ENCODE data around the gene ADCYAP1R1.
"Not testable (repeated sequence)": the region's sequence is repeated elsewhere in the genome, so short reads cannot be mapped to it uniquely, and the experiment has no call there.

The ADCYAP1R1 gene

GRCh38 chr7:31146030-31146429 lies 93.9 kb downstream of the ADCYAP1R1 start:
- DNase-seq: no peak

- DNase-seq: no peak
Measured at GRCh38 chr7:31146538-31146937, 94.4 kb downstream of the ADCYAP1R1 start.

- DNase-seq: no peak
Measured at GRCh38 chr7:31151849-31152248, 99.7 kb downstream of the ADCYAP1R1 start.

GRCh38 chr7:31153318-31153717 lies 101.2 kb downstream of the ADCYAP1R1 start:
- DNase-seq: not testable (repeated sequence)

DNA sequence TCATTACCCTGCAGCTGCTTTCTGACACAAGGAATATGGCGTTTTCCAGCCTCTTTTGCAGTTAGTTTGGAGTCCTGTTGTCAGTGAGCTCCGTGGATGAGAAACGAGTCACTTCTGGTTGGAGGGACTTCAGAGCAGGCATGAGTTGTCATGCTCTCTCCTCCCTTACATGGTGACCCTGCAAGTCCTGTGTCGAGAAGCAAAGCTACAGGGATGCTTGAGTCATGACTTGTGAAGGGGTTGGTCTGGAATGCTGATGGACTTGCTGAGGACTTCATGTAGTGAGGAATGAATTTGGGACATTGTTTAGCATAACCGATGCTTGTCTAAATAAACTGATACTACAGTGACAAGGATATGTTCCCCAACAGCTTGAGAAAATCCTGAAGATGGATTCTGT lies 108.8 kb downstream of the ADCYAP1R1 start:
- no peak for DNase-seq
